HCT116 (cell line): Measurements from ENCODE around the gene EPB41L4A. TPM values are rescaled to one million over a fixed set of nuclear protein-coding genes. Genes with fewer than 3 reads are reported as not detected.

Source experiments
- ATAC-seq: fragments of 200-7000 bp; cut with Tn5 transposase; 2 replicates; pipeline ENCODE4 v1.9.1; 2020; ENCODE audit warnings: mild to moderate bottlenecking, moderate library complexity
- BruUV-seq: library from RNA; stranded (reverse); fragments of 400-500 nt; replicated peaks from 2 replicates; lab custom pipeline; 2021; lab: Mats Ljungman, UMichigan
- CTCF ChIA-PET: fragments of 300-600 bp; sonication (Branson Sonifier 250); formaldehyde crosslinking; loops from one replicate; lab custom pipeline; 2021; ENCODE audit warnings: antibody characterized with exemption; lab: Charles Lee
- POLR2A ChIA-PET: fragments of 300-600, 350-600 bp; sonication (Branson Sonifier 250); formaldehyde crosslinking; loops from one replicate; lab custom pipeline; 2021; ENCODE audit warnings: antibody characterized with exemption; lab: Charles Lee
- RAD21 ChIA-PET, 2 experiments: fragments of 300-600 bp; sonication (Branson Sonifier 250); formaldehyde crosslinking; loops; one replicate each; lab custom pipeline; 2023; ENCODE audit warnings: low total read pairs in 2 of 2; ENCODE audit not compliant: uncharacterized antibody in 2 of 2, unreplicated experiment in 2 of 2, low non-redundant PET in 1 of 2; lab: Charles Lee
- DNase-seq: peaks from one replicate; pipeline ENCODE4 v3.0.0-alpha.2; 2010; ENCODE audit warnings: low read depth, low spot score
- H2AFZ ChIP-seq: fragments of 200-600 bp; shearing (Covaris generic), sonication (generic); 2 replicates; pipeline ENCODE4 v1.6.1; 2017; ENCODE audit warnings: low read depth, mixed run types, mixed read lengths, antibody characterized with exemption, low read length; ENCODE audit not compliant: poor library complexity, severe bottlenecking
- H3K27ac ChIP-seq: 2 replicates; pipeline ENCODE4 v1.5.1; 2012; ENCODE audit warnings: low read depth, low read length
- H3K27me3 ChIP-seq: fragments of 200-600 bp; sonication (generic); 2 replicates; pipeline ENCODE4 v1.6.1; 2016; ENCODE audit warnings: mixed run types, low read length, mixed read lengths; ENCODE audit not compliant: insufficient read depth
- H3K36me3 ChIP-seq, 2 experiments: fragments of 200-500 bp in 1 of 2; fragments of 200-600 bp in 1 of 2; sonication (Bioruptor generic) in 1 of 2; sonication (generic) in 1 of 2; 2 replicates each; pipeline versions ENCODE4 v1.5.1 to v1.6.1; 2014 to 2016; ENCODE audit warnings: low read length in 2 of 2, inconsistent platforms in 1 of 2, mixed read lengths in 1 of 2, mixed run types in 1 of 2; ENCODE audit not compliant: insufficient read depth in 2 of 2, control insufficient read depth in 1 of 2
- H3K4me1 ChIP-seq, 2 experiments: fragments of 200-600 bp in 1 of 2; sonication (generic) in 1 of 2; 2 replicates each; pipeline versions ENCODE4 v1.5.1 to v1.6.1; 2012 to 2017; ENCODE audit warnings: low read length in 2 of 2, inconsistent platforms in 1 of 2, mild to moderate bottlenecking in 1 of 2, mixed read lengths in 1 of 2, mixed run types in 1 of 2, moderate library complexity in 1 of 2; ENCODE audit not compliant: insufficient read depth in 2 of 2, control insufficient read depth in 1 of 2
- H3K4me2 ChIP-seq: fragments of 200-600 bp; sonication (generic); 2 replicates; pipeline ENCODE4 v1.6.1; 2017; ENCODE audit warnings: mixed run types, low read length, mixed read lengths
- H3K4me3 ChIP-seq, 2 experiments: fragments of 200-600 bp in 1 of 2; sonication (generic) in 1 of 2; replicated peaks in 1 of 2; 2 replicates each; pipeline ENCODE4 v1.5.1; 2011 to 2016; ENCODE audit warnings: low read length in 2 of 2, control low read depth in 1 of 2, low read depth in 1 of 2, mild to moderate bottlenecking in 1 of 2, mixed read lengths in 1 of 2, mixed run types in 1 of 2
- H3K79me2 ChIP-seq: fragments of 200-600 bp; sonication (generic); 2 replicates; pipeline ENCODE4 v1.6.1; 2017; ENCODE audit warnings: mild to moderate bottlenecking, mixed run types, low read length, moderate library complexity, mixed read lengths; ENCODE audit not compliant: insufficient read depth
- H3K9ac ChIP-seq: fragments of 200-600 bp; sonication (generic); 2 replicates; pipeline ENCODE4 v1.6.1; 2016; ENCODE audit warnings: low read length, mixed read lengths
- H3K9me2 ChIP-seq: fragments of 200-600 bp; sonication (generic), shearing (Covaris generic); 2 replicates; pipeline ENCODE4 v1.6.1; 2017; ENCODE audit warnings: mixed run types, mild to moderate bottlenecking, moderate library complexity; ENCODE audit not compliant: insufficient read depth
- H3K9me3 ChIP-seq, 2 experiments: fragments of 200-500 bp in 1 of 2; fragments of 200-600 bp in 1 of 2; sonication (Bioruptor generic) in 1 of 2; sonication (generic) in 1 of 2; 2 replicates each; pipeline ENCODE4 v1.6.1; 2014 to 2017; ENCODE audit warnings: low read length in 2 of 2, mixed read lengths in 2 of 2, inconsistent platforms in 1 of 2, low read depth in 1 of 2, mild to moderate bottlenecking in 1 of 2, mixed run types in 1 of 2, moderate library complexity in 1 of 2; ENCODE audit not compliant: control insufficient read depth in 1 of 2, insufficient read depth in 1 of 2
- H4K20me1 ChIP-seq: fragments of 200-600 bp; sonication (generic), shearing (Covaris generic); 2 replicates; pipeline ENCODE4 v1.6.1; 2017; ENCODE audit warnings: mixed run types, mild to moderate bottlenecking, moderate library complexity; ENCODE audit not compliant: insufficient read depth
- ATF3 ChIP-seq: IDR thresholded peaks from 2 replicates; pipeline ENCODE4 v1.6.1; 2012
- CEBPB ChIP-seq: IDR thresholded peaks from 2 replicates; pipeline ENCODE4 v1.6.1; 2012; ENCODE audit warnings: low read depth
- EGR1 ChIP-seq: IDR thresholded peaks from 2 replicates; pipeline ENCODE4 v1.6.1; 2012; ENCODE audit warnings: low read depth
- ELF1 ChIP-seq: IDR thresholded peaks from 2 replicates; pipeline ENCODE4 v1.6.1; 2012; ENCODE audit warnings: low read depth, borderline replicate concordance
- EZH2 ChIP-seq: fragments of 200-600 bp; sonication (generic); IDR thresholded peaks from 2 replicates; pipeline ENCODE4 v1.6.1; 2017; ENCODE audit warnings: antibody characterized with exemption, mixed run types
- EZH2phosphoT487 ChIP-seq: fragments of 200-600 bp; IDR thresholded peaks from 2 replicates; pipeline ENCODE4 v1.6.1; 2018; ENCODE audit warnings: antibody characterized with exemption, borderline replicate concordance
- FOSL1 ChIP-seq: IDR thresholded peaks from 2 replicates; pipeline ENCODE4 v1.6.1; 2012; ENCODE audit warnings: low read depth
- JUND ChIP-seq: IDR thresholded peaks from 2 replicates; pipeline ENCODE4 v1.6.1; 2012
- POLR2A ChIP-seq: IDR thresholded peaks from 2 replicates; pipeline ENCODE4 v1.7.0; 2011; ENCODE audit warnings: borderline replicate concordance; ENCODE audit not compliant: insufficient read depth, insufficient read length; ENCODE audit errors: extremely low read depth
- SP1 ChIP-seq: IDR thresholded peaks from 2 replicates; pipeline ENCODE4 v1.6.1; 2012; ENCODE audit warnings: low read depth
- SRF ChIP-seq: IDR thresholded peaks from 2 replicates; pipeline ENCODE4 v1.6.1; 2012; ENCODE audit warnings: low read depth
- TCF7L2 ChIP-seq: IDR thresholded peaks from 2 replicates; pipeline ENCODE4 v1.7.0; 2011; ENCODE audit warnings: borderline replicate concordance, inconsistent platforms; ENCODE audit not compliant: insufficient read depth, insufficient read length; ENCODE audit errors: extremely low read depth
- YY1 ChIP-seq: IDR thresholded peaks from 2 replicates; pipeline ENCODE4 v1.6.1; 2011; ENCODE audit warnings: low read length, low read depth, moderate library complexity, mild to moderate bottlenecking; ENCODE audit not compliant: insufficient replicate concordance; ENCODE audit errors: extremely low read depth
- ZBTB33 ChIP-seq: IDR thresholded peaks from 2 replicates; pipeline ENCODE4 v1.6.1; 2011; ENCODE audit warnings: mild to moderate bottlenecking, low read length, moderate library complexity; ENCODE audit not compliant: insufficient replicate concordance; ENCODE audit errors: extremely low read depth
- ZFX ChIP-seq: fragments of 450-650 bp; IDR thresholded peaks from 2 replicates; pipeline ENCODE4 v1.6.1; 2017
- ZNF274 ChIP-seq: fragments of 200-500 bp; sonication (Bioruptor generic); IDR thresholded peaks from 2 replicates; pipeline ENCODE4 v1.6.1; 2014; ENCODE audit warnings: mild to moderate bottlenecking, low read depth, low read length, inconsistent platforms
- intact Hi-C: fragments of 100-400 bp; cut with micrococcal nuclease; formaldehyde crosslinking; loops from 2 replicates; pipeline ENCODE4 v1.10.0; 2022
- total RNA-seq: library from RNA; stranded (reverse); gene quantifications from one replicate; pipeline ENCODE4 v1.2.1, GENCODE V29; 2021; ENCODE audit not compliant: unreplicated experiment
- TF ChIP-seq, protein P1 (sequence below), 3 experiments: fragments of 200-600 bp in 1 of 3; sonication (generic) in 1 of 3; IDR thresholded peaks in 2 of 3; conservative IDR thresholded peaks in 1 of 3; 2 replicates each; pipeline ENCODE4 v1.5.1; 2012 to 2017; ENCODE audit warnings: low read depth in 2 of 3, low read length in 2 of 3, antibody characterized with exemption in 1 of 3, borderline replicate concordance in 1 of 3, control low read depth in 1 of 3, mild to moderate bottlenecking in 1 of 3, mixed read lengths in 1 of 3, mixed run types in 1 of 3, moderate library complexity in 1 of 3; ENCODE audit not compliant: insufficient read depth in 1 of 3
- TF ChIP-seq, protein P2 (sequence below): IDR thresholded peaks from 2 replicates; pipeline ENCODE4 v1.6.1; 2012

Gene EPB41L4A
- total RNA-seq, 1 experiment from 2014 or later, result 2.8 TPM

GRCh38 chr5:112116371-112116770 is 302.7 kb downstream of the EPB41L4A start:
- Histone ChIP-seq H3K9ac (no peak overlapping the region), H3K79me2 (no peaks in the 10 kb centered on the region), H3K4me1 (no peaks in the 10 kb centered on the region), H3K27me3 (no peaks in the 10 kb centered on the region), H3K36me3 (no peaks in the 10 kb centered on the region), H3K9me2 (no peaks in the 10 kb centered on the region), H3K9me3 (no peaks in the 10 kb centered on the region), H3K27ac (no peak overlapping the region), H3K4me3 (no peak overlapping the region), H3K4me2 (no peak overlapping the region), H4K20me1 (no peaks in the 10 kb centered on the region)
- ChIA-PET RAD21 (no interaction called here), CTCF (no interaction called here)
- ATAC-seq, result no peak
- no peak for DNase-seq
- intact Hi-C loops, result loop anchor here (10.0 kb wide), 1 partner anchor 1082 kb away; no protein-coding TSS in a partner anchor
- no TSS peak for BruUV-seq
- TF ChIP-seq POLR2A (no peak), TCF7L2 (no peak), ELF1 (no peak), EZH2phosphoT487 (no peak), EGR1 (no peak), CEBPB (no peak)
- TF ChIP-seq, protein P1, sequence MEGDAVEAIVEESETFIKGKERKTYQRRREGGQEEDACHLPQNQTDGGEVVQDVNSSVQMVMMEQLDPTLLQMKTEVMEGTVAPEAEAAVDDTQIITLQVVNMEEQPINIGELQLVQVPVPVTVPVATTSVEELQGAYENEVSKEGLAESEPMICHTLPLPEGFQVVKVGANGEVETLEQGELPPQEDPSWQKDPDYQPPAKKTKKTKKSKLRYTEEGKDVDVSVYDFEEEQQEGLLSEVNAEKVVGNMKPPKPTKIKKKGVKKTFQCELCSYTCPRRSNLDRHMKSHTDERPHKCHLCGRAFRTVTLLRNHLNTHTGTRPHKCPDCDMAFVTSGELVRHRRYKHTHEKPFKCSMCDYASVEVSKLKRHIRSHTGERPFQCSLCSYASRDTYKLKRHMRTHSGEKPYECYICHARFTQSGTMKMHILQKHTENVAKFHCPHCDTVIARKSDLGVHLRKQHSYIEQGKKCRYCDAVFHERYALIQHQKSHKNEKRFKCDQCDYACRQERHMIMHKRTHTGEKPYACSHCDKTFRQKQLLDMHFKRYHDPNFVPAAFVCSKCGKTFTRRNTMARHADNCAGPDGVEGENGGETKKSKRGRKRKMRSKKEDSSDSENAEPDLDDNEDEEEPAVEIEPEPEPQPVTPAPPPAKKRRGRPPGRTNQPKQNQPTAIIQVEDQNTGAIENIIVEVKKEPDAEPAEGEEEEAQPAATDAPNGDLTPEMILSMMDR (IDR thresholded peaks at IDR 0.05 in 2 of 3, conservative IDR thresholded peaks at IDR 0.05 in 1 of 3; ENCODE audit: borderline replicate concordance in 1 of 3, insufficient read depth in 1 of 3, low read depth in 2 of 3, low read length in 2 of 3), result no peak
- TF ChIP-seq, all 23 proteins: peak for 0
- POLR2A ChIA-PET, result no interaction called here
- no peak overlapping the region for H2AFZ ChIP-seq

DNA sequence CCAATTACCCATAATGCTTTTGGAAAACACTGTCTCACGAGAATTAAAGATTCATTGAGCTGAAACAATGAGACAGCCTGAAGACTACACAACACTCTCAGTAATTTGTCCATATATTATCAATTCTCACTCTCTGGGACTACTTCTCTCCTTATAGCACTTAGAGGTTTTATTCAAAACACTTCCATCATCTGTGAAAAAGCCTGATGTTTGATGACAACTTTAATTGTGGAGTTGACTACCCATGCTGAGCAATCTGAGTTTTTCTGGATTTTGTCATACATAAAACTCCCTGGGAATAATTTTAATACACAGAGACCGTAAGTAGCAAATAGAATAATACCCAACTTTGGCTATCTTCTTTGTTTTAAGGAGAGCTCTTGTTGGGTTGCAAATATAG is 305.5 kb downstream of the EPB41L4A start:
- Histone ChIP-seq H4K20me1 (no peaks in the 10 kb centered on the region), H3K79me2 (no peaks in the 10 kb centered on the region), H3K27me3 (no peaks in the 10 kb centered on the region), H3K36me3 (no peaks in the 10 kb centered on the region), H3K4me2 (no peak overlapping the region), H3K4me3 (no peak overlapping the region), H3K27ac (no peak overlapping the region), H2AFZ (no peak overlapping the region), H3K4me1 (no peaks in the 10 kb centered on the region), H3K9ac (no peak overlapping the region), H3K9me2 (no peaks in the 10 kb centered on the region), H3K9me3 (no peaks in the 10 kb centered on the region)
- intact Hi-C loops, result loop anchor here (10.0 kb wide), 1 partner anchor 1079 kb away; no protein-coding TSS in a partner anchor
- POLR2A ChIA-PET, result no interaction called here
- RAD21 ChIA-PET, result no interaction called here
- CTCF ChIA-PET, result no interaction called here
- ATAC-seq (no peak), DNase-seq (no peak)
- BruUV-seq, result no TSS peak
- TF ChIP-seq ATF3 (no peak), YY1 (no peak), ELF1 (no peak), ZBTB33 (no peak), EZH2 (no peak), FOSL1 (no peak), EGR1 (no peak), SP1 (no peak), JUND (no peak), ZFX (no peak), ZNF274 (no peak), POLR2A (no peak), SRF (no peak), CEBPB (no peak)
- TF ChIP-seq, protein P2, sequence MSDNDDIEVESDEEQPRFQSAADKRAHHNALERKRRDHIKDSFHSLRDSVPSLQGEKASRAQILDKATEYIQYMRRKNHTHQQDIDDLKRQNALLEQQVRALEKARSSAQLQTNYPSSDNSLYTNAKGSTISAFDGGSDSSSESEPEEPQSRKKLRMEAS, result no peak
